Epithelial cell of prostate (primary cell): ENCODE data around the gene ELF1.
"Not testable (repeated sequence)": the region's sequence is repeated elsewhere in the genome, so short reads cannot be mapped to it uniquely, and the experiment has no call there.

Experiments
- DNase-seq: peaks from one replicate; pipeline ENCODE4 v3.0.0-alpha.2; 2011; ENCODE audit warnings: low read depth, low spot score
- H3K27ac ChIP-seq: fragments of 450-650 bp; 2 replicates; pipeline ENCODE4 v1.5.1; 2017; ENCODE audit warnings: mild to moderate bottlenecking

The ELF1 gene

GRCh38 chr13:40909541-40910200 lies 109.4 kb downstream of the ELF1 start:
- not testable (repeated sequence) for H3K27ac ChIP-seq, DNase-seq

GRCh38 chr13:40908546-40908945 lies 110.6 kb downstream of the ELF1 start:
- no peak overlapping the region for H3K27ac ChIP-seq
- no peak for DNase-seq

DNA sequence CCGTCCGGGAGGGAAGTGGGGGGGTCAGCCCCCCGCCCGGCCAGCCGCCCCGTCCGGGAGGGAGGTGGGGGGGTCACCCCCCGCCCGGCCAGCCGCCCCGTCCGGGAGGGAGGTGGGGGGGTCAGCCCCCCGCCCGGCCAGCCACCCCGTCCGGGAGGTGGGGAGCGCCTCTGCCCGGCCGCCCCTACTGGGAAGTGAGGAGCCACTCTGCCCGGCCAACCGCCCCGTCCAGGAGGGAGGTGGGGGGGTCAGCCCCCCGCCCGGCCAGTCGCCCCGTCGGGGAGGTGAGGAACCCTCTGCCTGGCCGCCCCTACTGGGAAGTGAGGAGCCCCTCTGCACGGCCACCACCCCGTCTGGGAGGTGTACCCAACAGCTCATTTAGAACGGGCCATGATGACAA lies 118.1 kb downstream of the ELF1 start:
- H3K27ac ChIP-seq, DNase-seq: not testable (repeated sequence)

- not testable (repeated sequence) for DNase-seq
These were observed 118.5 kb downstream of the ELF1 start for GRCh38 chr13:40900568-40900967.

GRCh38 chr13:40897053-40897452 lies 122.1 kb downstream of the ELF1 start:
- no peak overlapping the region for H3K27ac ChIP-seq

More at GRCh38 chr13:40900568-40900967, 118.5 kb downstream of the ELF1 start:
- H3K27ac ChIP-seq: not testable (repeated sequence)

DNA sequence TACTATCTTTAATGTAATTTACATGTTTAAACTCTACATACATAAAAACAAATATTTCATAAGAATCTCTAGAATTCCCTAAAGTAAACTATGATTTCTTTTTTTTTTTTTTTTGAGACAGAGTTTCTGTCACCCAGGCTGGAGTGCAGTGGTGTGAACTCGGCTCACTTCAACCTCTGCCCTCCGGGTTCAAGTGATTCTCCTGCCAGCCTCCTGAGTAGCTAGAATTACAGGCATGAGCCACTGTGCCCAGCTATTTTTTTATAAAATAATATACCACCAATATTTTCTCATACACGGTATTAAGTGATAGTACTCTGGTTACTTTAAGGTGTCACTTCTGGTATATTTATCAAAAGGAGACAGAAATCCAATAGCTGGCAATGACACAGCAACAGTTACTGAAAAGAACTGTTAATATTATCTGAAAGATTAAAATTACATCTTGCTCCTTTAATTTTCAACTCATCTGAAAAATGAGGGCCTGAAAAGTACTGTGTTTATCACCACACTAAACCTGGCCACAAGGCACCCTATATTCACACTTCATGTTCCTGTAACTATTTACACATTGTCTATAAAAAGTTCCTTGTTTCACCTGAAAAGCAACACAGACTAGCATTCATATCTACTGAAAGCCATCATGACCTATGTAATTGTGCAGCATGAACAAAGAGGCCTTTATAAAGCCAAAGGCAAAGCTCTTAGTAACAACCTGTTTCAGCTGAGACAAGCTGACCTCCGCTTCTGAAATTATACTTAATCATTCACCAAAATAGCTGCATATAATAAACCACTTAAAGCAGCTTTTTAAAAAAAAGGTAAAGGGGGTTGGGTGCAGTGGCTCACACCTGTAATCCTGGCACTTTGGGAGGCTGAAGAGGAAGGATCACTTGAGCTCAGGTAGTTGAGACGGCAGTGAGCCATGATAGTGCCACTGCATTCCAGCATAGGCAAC lies 123.6 kb downstream of the ELF1 start:
- no peak for DNase-seq
- H3K27ac ChIP-seq: no peak overlapping the region

More at GRCh38 chr13:40897053-40897452, 122.1 kb downstream of the ELF1 start:
- DNase-seq: no peak

DNA sequence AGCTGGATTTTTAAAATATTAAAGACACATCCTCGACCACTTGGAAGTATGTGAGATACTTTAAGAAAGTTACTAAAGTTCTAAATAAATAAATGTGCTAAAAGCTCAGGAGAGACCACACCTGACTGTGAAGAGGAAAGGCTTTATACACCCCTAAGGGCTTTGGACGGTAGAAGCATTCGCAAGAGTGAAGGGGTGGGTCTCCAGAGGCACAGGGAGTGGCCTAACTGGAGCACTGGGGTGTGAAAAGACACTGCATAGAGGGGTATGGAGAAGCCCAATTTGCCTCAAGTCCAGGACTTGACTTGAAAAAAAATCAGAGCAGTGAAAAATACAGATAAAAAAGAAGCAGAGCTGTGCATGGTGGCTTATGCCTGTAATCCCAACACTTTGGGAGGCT lies 125.5 kb downstream of the ELF1 start:
- not testable (repeated sequence) for DNase-seq, H3K27ac ChIP-seq

DNA sequence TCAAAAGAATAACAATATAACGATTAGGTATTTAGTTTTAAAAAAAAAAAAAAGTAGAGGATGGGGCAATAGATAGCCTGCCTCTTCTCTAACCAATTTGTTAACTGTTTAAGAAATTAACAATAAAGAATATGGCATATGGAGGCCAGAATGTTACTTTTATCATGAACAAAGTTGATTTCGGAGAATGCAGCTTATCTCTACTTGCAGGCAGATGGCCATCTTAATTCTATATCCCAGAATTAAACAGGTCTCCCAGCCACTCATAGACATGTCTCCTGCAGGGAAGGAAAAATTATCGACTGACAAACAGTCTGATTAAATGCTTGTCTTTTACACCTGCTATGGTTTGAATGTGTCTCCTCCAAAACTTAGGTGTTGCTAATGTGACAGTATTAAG lies 133.1 kb downstream of the ELF1 start:
- DNase-seq: no peak
- H3K27ac ChIP-seq: no peak overlapping the region

DNA sequence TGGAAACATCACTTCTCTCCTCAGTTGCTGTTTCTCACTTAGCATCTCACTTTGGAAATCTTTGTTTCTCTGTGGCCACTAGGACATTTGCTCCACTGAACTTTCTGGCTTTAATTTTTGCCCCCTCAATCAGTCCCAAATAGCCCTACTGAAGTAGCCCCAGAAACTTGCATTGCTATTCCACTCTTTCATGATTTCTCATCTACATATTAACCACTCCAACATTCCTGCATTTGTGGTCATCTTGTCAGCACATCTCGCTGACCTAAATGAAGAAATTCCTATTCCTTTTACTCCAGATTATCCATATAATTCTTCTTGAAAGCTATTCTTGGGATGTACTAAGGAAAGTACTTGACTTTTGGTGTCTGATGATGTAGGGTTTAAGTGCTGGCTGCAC lies 134.9 kb downstream of the ELF1 start:
- not testable (repeated sequence) for H3K27ac ChIP-seq, DNase-seq
